Caki2 (cell line): ENCODE results near the gene NFKB2. TPM values are rescaled to one million over a fixed set of nuclear protein-coding genes. Genes with fewer than 3 reads are reported as not detected.
A peak's percentile ranks its signal among the peaks of the same experiment; 100 is the strongest.

Experiments
- DNase-seq: peaks from one replicate; pipeline ENCODE4 v3.0.0-alpha.2; 2015; ENCODE audit warnings: low read depth
- in situ Hi-C: cut with HindIII; loops from 2 replicates; pipeline ENCODE4 v1.10.0; 2016; ENCODE audit warnings: low sequenced_read_pairs, low pct_unique_long_range_greater_than_20kb, mixed read lengths
- total RNA-seq: library from RNA; depleted of rRNA; stranded (reverse); fragments of >200 nt; shearing (Covaris generic); gene quantifications from 2 replicates; pipeline ENCODE4 v1.2.3, GENCODE V29; 2014; ENCODE audit warnings: low replicate concordance; rRNA removed

The NFKB2 gene
- total RNA-seq, 1 experiment from 2014 or later = 50.8 TPM

DNA sequence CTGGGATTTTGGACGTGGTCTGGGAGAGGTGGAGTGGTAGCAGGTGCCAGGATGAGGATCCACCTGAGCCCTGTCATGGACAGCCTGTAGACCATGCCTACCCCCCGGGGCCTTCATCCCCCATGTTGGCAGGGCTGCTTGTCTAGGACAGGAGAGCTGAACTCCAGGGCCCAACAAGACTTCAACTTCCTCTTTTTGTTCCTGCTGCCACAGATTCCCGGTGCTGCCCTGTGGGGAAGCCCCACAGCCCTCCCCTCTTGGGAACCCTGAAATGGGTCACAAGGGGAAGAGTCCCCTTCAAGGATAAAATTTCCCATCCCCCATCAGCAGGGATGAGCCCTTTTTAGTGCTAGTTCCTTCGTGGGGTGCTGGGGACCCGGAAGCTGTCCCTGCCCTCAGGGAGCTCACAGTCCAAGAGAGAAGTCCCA lies 38.1 kb downstream of the NFKB2 start:
- in situ Hi-C loops = no loop called here
- DNase-seq = no peak

- DNase-seq = no peak
- in situ Hi-C loops = no loop called here
Measured at GRCh38 chr10:102434394-102435132, 39.1 kb downstream of the NFKB2 start.

DNA sequence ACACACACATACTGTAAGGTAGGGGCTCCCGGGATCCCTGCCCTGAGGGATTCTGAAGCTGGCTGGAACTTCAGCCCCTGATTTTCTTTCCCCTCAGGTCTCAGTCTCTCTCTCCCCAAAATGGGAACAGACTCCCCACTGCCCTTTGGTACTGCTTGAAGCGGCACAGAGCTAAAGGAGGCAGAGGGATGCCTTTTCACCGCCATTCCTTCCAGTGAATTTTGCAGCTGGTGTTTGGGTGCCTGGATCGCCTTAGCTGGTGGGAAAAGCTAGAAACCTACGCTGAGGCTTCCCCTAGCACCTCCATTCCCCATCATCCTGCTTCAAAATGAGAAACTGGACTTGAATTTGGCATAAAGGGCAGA lies 39.6 kb downstream of the NFKB2 start:
- in situ Hi-C loops = no loop called here
- no peak for DNase-seq

DNA sequence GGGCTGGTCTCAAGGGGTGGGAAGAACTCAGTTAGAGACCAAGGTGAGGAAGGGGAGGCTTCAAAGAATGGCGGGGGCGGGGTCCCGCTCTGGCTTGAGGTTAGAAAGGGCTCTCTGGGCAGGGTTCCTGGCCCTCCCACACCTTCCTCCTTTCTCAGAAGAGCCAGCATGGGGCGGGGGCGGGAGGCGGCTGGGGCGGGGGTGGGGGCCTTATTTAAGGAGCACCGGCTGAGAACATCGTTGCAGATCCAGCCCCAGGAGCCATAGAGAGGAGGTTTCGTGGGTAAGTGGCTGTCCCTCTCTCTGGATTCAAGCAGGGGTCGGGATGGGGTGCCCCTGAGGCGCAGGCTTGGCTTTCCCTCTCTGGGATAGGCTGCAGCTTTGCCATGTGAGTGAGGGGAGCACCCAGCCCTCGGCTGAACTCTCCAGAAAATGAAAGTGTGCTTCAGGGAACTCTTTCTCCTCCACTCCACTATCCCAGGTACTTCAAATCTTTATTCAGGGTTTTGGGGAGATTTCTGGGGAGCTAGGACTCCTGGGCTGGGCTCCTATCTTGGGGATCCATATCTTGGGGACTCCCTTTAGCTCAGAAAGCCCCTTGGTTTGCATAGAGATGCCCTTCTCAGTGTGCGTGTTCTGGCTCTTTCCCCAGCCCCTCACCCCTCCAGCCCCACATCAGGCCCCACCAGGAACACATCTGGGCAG lies 40.2 kb downstream of the NFKB2 start:
- in situ Hi-C loops = no loop called here
- no peak for DNase-seq

DNA sequence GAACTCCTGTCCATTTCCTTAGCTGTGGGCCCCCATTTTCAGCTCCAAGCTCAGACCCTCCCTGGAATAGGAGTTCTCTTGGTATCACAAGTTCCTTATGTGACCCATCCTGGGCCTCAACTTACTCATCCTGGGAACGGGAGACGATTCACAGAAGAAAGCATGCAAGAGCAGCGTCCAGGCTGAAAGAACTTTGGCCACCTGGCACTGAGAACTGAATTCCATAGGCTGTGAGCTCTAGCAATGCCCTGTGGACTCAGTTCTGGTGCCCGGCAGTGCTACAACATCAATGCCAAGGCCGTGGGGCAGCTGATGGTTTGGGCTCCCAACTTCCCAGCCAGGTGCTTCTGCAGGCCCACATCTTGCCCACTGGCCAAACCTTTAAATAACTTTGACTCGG lies 40.8 kb downstream of the NFKB2 start:
- in situ Hi-C loops = no loop called here
- no peak for DNase-seq

- in situ Hi-C loops = no loop called here
- no peak for DNase-seq
Measured at GRCh38 chr10:102437515-102437914, 42.0 kb downstream of the NFKB2 start.

GRCh38 chr10:102438374-102438773 lies 42.9 kb downstream of the NFKB2 start:
- DNase-seq = no peak
- in situ Hi-C loops = no loop called here

- DNase-seq = no peak
- in situ Hi-C loops = no loop called here
Measured at GRCh38 chr10:102444851-102445250, 49.3 kb downstream of the NFKB2 start.

GRCh38 chr10:102449321-102450123 lies 54.0 kb downstream of the NFKB2 start:
- DNase-seq = peak; percentile 74
- in situ Hi-C loops = no loop called here

GRCh38 chr10:102450124-102450373 lies 54.5 kb downstream of the NFKB2 start:
- DNase-seq = no peak
- in situ Hi-C loops = no loop called here

GRCh38 chr10:102450374-102451104 lies 55.0 kb downstream of the NFKB2 start:
- DNase-seq = peak; percentile 89
- in situ Hi-C loops = no loop called here

DNA sequence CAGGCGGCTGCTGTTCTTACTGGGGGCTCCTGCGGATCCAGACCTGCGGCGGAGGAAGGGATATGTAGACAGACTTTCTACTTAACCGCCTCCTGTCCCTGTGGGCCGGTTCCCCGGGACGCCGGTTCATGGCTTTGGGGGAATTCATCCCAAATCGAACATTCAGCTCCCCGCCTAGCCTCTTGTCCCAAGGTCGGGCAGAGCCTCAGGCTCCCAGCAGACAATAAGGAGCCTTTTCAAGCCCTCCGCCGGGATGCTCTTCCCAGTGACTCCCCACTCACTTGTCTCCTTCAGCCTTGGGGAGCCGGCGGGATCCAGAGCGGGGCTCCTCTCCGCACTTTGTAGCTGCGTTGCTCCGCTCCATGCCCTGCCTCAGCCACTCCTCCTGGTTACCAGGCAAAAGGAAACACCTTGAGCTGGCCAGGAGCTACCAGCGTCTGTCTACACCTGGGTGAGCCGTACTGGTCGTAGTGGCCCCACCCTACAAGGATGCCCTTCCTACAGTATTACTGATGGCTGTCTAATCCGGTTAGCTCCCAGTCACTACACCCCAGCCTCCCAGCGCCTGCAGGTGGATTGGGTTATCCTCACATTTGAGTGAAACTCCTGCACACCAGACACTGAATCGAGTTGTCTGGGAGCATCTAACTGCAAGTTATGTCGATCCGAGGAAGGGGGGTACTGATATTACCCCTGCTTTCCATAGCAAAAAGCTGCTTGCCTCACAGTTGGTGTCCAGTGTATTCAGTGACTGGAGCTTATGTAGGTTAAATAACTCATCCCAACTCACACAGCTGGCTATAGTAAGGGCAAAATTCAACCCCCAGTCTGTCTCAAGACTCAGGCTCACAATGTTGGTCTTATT lies 55.8 kb downstream of the NFKB2 start, which contains the start of gene C10orf95:
Gene C10orf95 (minus strand): TSS at position 439 of the 865 bp plus-strand sequence. CDS start 450 bp downstream, outside the sequence.
- in situ Hi-C loops = no loop called here
- DNase-seq = no peak

Other genes with a start within 250 kb of the NFKB2 start
- gene NOLC1, start 243.3 kb upstream of the NFKB2 start, total RNA-seq = 68.0 and 74.0 TPM in 2 replicates
- gene ELOVL3, start 169.4 kb upstream of the NFKB2 start, total RNA-seq = 0.12 and 0.78 TPM in 2 replicates
- not detected in 2 replicates for gene PITX3, start 154.2 kb upstream of the NFKB2 start, total RNA-seq
- gene GBF1, start 150.2 kb upstream of the NFKB2 start, total RNA-seq = 14.2 and 14.8 TPM in 2 replicates
- gene PSD, start 23.1 kb downstream of the NFKB2 start, total RNA-seq = 0.78 and 0.87 TPM in 2 replicates
- gene FBXL15, start 25.1 kb downstream of the NFKB2 start, total RNA-seq = 18.6 and 28.2 TPM in 2 replicates
- 179 and 231 TPM in 2 replicates for gene CUEDC2, start 36.9 kb downstream of the NFKB2 start, total RNA-seq
- gene C10orf95, start 55.8 kb downstream of the NFKB2 start, total RNA-seq = not detected in 2 replicates
- 79.3 and 94.4 TPM in 2 replicates for gene ACTR1A, start 107.0 kb downstream of the NFKB2 start, total RNA-seq
- gene SUFU, start 108.3 kb downstream of the NFKB2 start, total RNA-seq = 0.84 and 2.9 TPM in 2 replicates
- gene TRIM8, start 248.8 kb downstream of the NFKB2 start, total RNA-seq = 69.2 and 73.4 TPM in 2 replicates